ENCODE data around the gene LRRC7.

- TF ChIP-seq POLR2A (IDR thresholded peaks at IDR 0.05; ENCODE audit: low read depth, low read length) (no peak), POLR2AphosphoS5 (IDR thresholded peaks at IDR 0.05; ENCODE audit: low read depth, low read length) (no peak)
These were observed 277.9 kb downstream of the LRRC7 start for GRCh38 chr1:69845655-69846054.

Data from GM12892 (cell line).